GM12878 (cell line): ENCODE measurements around the gene LAMP5.

ENCODE experiments used
- CTCF ChIP-seq, 3 experiments: IDR thresholded peaks in 2 of 3; conservative IDR thresholded peaks in 1 of 3; 2 replicates each; pipeline ENCODE4 v1.5.1; 2011; ENCODE audit warnings: low read depth in 3 of 3, low read length in 3 of 3, mild to moderate bottlenecking in 3 of 3, control low read depth in 2 of 3, moderate library complexity in 2 of 3, inconsistent platforms in 1 of 3, mixed read lengths in 1 of 3; ENCODE audit not compliant: control insufficient read depth in 2 of 3, insufficient read depth in 1 of 3; ENCODE audit errors: extremely low read depth in 1 of 3
- FOS ChIP-seq: IDR thresholded peaks from 3 replicates; pipeline ENCODE4 v1.6.1; 2011; ENCODE audit warnings: borderline replicate concordance; ENCODE audit not compliant: insufficient read length; ENCODE audit errors: extremely low read depth

- TF ChIP-seq FOS, result no peak
- TF ChIP-seq CTCF (IDR thresholded peaks at IDR 0.05 in 2 of 3, conservative IDR thresholded peaks at IDR 0.05 in 1 of 3; ENCODE audit: control insufficient read depth in 2 of 3, extremely low read depth in 1 of 3, insufficient read depth in 1 of 3, low read depth in 3 of 3, low read length in 3 of 3), result no peak
These were observed 9.2 kb downstream of the LAMP5 start for GRCh38 chr20:9523636-9524035.
